Stimulated activated CD4-positive, alpha-beta T cell treated with anti-CD3 and anti-CD28 coated beads, Interleukin-15, amount 100 ng/mL, for 48 hours (primary cell): ENCODE results near the gene SIK1.
"Not testable (repeated sequence)": the region's sequence is repeated elsewhere in the genome, so short reads cannot be mapped to it uniquely, and the experiment has no call there.

Experiments used
- DNase-seq, 2 donors: peaks; one replicate each; pipeline ENCODE4 v3.0.0-alpha.2; 2020; ENCODE audit warnings: low read depth in 2 of 2

The SIK1 gene

DNA sequence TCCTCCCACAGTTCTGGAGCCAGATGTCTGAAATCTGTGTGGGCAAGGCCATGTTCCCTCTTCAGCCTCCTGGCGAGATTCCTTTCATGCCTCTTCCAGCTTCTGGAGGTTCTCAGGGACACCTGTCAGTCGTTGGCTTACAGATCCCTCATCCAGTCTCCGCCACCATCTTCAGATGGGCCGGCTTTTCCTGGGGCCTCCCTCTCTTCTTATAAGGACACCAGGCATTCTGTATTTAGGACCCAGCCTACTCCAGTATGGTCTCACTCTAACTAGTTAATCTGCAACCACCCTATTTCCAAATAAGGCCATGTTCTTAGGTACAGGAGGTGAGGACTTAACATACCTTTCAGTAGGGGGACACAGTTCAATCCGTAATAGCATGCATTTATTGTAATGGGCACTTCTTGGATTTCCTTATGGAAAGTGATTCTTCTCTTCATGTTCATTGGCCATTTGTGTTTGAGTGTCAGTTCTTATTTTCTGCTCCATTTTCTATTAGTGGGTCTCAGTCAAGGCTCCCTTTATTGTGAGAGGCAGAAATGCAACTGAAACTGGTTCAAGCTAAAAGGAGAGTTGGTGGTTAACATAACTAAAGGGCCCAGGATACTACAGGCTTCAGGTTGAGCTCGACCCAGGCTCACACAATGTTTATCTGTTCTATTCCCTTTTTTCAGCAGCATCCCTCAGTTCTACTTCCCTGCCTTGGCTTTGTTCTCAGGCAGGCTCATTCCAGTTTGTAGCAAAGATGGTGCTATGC lies 12.6 kb upstream of the SIK1 start:
- not testable (repeated sequence) for DNase-seq

GRCh38 chr21:43436272-43436671 lies 9.3 kb upstream of the SIK1 start:
- not testable (repeated sequence) for DNase-seq

DNA sequence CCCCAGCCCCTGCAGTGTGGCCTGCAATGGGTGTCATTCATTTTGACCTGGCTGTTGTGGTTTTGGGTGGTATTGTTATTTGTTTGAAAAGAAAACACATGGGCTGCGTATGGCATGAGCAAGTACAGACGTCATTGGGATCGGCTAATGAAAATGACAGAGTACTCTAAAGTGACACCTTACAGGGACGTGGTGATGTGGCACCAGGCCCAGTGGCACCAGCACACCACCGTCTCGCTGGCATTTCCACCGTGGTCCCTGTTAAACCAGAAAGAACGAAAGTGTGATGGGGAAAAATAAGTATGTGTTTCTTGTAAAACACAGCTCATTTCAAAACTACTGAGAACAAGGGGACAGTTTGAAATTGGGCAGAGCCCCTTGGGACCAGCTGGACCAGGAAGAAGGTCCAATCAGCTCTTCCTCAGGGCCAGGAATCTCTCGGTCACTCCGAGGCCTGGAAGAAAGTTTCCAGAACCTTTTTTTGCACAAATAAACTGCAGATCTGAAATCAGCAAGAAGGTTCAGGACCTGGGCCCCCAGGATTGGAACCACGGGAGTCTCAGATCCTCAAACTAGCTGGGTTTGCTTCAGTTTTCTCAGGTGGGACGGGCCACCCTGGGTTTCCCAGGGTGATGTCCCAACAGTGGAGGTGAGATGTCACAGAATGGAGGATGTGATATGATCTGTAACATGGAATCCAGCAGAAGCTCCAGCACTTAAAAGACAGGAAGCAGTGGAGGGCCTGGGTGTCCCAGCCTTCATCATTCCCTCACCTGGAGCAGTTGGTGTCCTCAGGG lies 6.6 kb upstream of the SIK1 start:
- DNase-seq: not testable (repeated sequence)

DNA sequence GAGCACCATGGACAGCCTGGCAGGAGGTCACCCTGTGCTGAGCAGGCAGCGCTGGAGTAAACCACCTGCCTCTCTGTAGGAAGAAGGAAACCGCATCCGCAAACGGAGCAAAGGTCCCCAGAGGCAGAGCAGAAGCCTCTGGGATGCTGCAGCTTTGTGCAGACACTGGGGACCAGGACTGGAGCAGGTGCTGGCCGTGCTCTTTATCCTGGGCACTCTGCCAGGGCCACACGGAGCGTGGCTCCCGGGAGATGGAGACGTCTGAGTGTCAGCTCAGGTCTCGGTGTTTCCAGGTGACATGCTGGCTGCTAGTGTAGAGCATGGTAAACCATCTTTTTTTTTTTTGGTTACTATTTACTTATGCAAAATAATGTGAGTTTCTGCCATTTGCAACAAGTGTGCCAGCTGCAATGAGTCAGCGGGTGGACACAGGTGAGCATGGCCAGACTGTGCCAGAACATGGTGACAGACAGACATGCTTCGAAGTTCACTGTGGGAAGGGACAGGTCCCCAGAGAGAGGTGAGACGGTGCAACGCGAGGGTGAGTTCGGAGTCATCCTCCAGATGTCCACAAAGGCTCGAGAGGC lies 4.0 kb upstream of the SIK1 start:
- DNase-seq: not testable (repeated sequence)

DNA sequence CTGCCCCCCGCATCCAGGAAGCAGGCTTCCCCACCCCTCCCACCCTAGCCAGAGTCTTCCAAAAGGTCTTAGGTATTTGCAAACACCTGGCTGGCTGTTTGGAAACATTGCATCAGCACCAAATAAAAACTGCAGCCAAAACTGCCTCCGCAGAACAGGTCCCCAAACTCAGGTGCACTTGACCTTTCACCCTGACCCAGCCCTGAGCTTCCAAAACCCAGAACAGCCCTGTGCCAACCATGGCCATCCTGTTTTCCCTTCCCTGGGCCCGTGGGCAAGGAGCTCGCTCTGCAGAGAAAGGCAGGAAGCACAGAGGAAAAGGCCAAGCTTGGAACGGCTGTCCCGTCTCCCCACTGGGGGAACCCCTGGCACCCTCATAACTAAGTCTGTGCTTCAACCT lies 2.0 kb upstream of the SIK1 start:
- DNase-seq: not testable (repeated sequence)

DNA sequence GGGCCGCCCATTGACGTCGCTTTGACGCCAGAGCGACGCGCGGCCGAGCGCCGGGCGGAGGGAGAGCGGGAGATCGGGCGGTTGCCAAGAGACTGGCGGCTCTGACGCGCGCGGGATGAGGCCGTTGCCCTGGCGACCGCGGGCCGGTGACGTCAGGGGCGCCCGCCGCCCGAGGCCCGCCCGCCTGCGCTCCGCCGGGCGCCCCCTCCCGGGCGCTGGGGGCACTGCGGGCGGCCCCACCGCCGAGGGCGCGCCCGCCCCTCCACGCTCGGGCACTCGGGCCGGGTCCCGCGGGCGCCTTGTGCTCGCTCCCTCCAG lies 270 bp upstream of the SIK1 start:
- not testable (repeated sequence) for DNase-seq

GRCh38 chr21:43426004-43426403 lies 927 bp downstream of the SIK1 start:
- DNase-seq: not testable (repeated sequence)

GRCh38 chr21:43419475-43419874 lies 7.5 kb downstream of the SIK1 start:
- not testable (repeated sequence) for DNase-seq

- not testable (repeated sequence) for DNase-seq
These were observed 12.4 kb downstream of the SIK1 start for GRCh38 chr21:43414576-43414975.

DNA sequence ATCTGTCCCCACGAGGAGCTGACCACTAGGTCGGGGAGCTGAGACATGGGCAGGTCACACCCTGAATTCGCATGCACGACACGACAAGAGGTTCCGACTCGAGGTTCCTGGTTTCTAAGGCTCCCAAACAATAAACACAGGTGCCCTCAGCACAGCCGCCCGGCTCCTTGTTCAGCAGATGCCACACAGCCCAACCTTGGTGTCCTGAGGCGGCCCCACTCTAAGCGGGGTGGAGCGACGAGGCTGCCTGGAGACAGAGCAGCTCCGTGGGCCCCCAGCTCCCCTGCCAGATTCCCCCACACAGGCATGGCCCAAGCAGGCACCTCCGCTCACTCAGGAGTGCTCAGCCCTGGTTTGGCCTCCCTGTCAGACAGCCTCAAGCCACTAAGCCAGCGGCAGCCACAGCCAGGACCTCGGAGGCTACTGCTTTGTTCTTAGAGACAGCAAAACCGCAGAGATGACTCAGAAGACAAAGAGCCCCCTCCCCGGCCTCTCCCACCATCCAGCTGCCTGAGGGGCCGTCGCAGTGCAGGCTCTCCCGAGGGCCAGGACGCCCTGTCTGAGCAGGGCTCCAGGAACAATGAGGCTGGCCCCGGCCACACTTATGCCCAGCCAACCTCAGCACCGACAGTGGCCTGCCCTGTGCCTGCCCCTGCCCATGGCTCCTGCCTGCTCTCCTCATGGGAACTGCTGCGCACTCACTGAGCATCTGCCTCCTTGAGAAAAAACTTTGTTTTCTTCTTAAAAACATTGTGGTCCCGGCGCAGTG lies 14.7 kb downstream of the SIK1 start:
- DNase-seq: not testable (repeated sequence)

GRCh38 chr21:43410456-43411068 lies 16.4 kb downstream of the SIK1 start:
- not testable (repeated sequence) for DNase-seq

DNA sequence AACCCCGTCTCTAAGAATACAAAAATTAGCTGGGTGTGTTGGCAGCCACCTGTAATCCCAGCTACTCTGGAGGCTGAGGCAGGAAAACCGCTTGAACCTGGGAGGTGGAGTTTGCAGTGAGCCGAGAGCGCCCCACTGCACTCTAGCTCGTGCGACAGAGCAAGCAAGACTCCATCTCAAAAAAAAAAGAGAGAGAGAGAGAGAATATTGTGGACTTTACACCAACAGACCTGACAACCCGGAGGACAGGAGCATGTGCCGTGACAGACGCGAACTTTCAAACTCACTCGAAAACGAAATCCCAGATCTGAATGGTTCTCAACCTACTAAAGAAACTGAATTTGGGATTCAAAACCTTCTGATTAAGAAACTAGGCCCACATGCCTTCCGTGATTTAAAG lies 19.8 kb downstream of the SIK1 start:
- not testable (repeated sequence) for DNase-seq

DNA sequence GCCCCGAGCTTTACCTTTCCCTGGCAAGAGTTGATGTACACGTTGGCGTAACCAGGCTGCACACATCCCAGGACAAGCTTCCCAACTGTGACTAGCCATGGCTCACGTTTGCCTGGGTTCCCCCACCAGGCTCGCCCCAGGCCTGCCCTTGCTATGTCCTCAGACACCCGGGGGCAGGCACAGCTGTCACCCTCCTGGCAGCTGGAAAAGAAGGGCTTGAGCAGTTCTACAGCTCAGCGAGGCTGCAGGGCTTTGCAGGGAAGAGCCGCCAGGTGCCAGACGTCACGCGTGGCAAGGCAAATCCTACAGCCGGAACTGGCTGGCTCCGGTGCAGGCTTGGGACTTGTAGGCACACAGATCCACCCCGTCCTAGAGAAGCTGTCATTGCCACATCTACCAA lies 22.5 kb downstream of the SIK1 start:
- DNase-seq: not testable (repeated sequence)

GRCh38 chr21:43403651-43404430 lies 23.1 kb downstream of the SIK1 start:
- not testable (repeated sequence) for DNase-seq

GRCh38 chr21:43401125-43401524 lies 25.8 kb downstream of the SIK1 start:
- not testable (repeated sequence) for DNase-seq

DNA sequence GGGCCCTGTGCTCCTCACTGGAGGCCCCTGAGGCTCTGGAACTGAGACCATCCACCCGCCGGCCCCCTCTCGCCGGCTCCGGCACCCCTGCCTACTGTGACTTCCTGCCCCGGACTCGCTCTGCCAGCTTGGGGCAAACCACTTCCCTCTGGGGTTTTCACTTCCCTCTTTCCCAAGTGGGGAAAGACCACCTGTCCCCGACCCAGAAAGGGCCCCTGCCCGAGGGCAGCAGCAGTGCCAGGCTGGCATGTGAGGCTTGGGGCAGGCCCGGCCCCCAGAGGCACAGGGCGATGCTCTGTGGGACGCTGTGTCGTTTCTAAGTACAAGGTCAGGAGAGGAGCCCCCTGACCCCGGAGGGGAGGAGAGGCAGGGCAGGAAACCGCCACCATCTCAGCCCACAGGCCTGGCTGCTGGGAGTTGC lies 27.3 kb downstream of the SIK1 start:
- not testable (repeated sequence) for DNase-seq

DNA sequence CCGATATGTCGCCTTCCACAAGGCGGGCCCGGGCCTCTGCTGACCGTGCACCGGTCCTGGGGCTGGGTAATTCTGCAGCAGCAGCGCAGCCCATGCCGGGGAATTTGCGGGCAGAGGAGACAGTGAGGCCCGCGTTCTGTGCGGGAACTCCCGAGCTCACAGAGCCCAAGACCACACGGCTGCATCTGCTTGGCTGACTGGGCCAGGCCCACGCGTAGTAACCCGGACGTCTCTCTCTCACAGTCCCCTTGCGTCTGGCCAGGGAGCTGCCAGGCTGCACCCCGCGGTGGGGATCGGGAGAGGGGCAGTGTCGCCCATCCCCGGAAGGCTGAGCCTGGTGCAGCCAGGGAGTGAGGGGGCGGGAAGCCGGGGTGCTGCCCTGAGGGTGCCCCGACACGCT lies 27.8 kb downstream of the SIK1 start:
- DNase-seq: not testable (repeated sequence)

- DNase-seq: not testable (repeated sequence)
These were observed 28.4 kb downstream of the SIK1 start for GRCh38 chr21:43398533-43398932.

DNA sequence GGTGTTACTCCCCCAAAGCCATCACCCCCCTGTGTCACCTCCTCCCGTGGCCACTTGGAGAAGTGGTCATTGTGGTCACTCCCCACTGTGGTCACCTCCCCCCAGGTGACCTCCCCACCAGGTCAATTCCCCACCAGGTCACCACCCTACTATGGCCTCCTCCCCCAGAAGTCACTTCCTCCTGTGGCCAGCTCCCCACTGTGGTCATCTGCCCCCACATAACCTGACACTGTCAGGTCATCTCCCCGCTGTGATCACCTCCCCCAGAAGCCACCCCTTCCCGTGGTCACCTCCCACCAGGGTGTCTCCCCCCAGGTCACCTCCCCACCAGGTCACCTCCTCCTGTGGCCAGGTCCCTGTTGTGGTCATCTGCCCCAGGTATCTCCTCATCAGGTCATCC lies 28.9 kb downstream of the SIK1 start:
- DNase-seq: not testable (repeated sequence)

DNA sequence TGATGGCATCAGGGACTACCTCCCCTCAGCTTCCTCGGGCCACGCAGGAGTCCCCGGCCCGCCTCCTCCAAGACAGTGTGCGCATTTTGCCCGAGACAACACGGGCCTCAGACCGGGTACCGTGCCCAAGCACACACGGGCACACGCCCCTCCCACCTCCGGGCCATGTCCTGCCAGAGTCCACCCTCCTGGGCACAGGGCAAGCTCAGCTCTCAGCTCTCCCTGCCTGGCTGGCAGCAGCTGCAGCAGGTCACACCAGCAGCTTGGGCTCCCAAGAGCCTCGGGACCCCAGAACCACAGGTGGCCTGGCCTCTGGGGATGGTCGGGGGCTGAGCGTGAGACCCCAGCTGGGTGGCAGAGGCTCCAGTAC lies 29.5 kb downstream of the SIK1 start:
- not testable (repeated sequence) for DNase-seq
